ENCODE results near the gene RBMS3.

DNA sequence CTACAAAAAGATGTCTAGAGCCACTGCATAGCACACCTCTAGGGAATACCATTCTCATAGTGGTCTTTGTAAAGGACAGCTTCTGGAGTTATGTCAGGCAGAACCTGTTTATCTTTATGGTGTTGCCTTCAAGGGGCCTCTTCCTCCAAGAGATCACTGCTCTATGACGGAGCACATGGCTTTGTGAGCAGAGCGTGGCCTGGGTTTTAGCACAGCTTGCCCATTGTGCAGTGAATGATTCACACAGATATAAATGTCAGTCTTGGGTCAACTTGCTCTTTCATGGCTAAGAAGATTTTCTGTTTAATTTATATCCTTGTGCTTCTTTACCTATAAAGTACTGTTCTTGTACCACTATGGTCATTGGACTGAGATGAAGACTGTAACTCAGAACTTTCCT, 41.5 kb upstream of the RBMS3 start:
- TF ChIP-seq BHLHE40 (IDR thresholded peaks at IDR 0.05; ENCODE audit: borderline replicate concordance): no peak
- TF ChIP-seq TARDBP (IDR thresholded peaks at IDR 0.05): no peak
- no peak for TF ChIP-seq FOXK2 (IDR thresholded peaks at IDR 0.05)
- no peak for TF ChIP-seq FOXM1 (IDR thresholded peaks at IDR 0.05; ENCODE audit: borderline replicate concordance)

Measured in HEK293T (cell line).